Epithelial cell of esophagus (primary cell): ENCODE results near the gene ASMTL.
"Not testable (repeated sequence)": the region's sequence is repeated elsewhere in the genome, so short reads cannot be mapped to it uniquely, and the experiment has no call there.

Experiments used
- DNase-seq: peaks from one replicate; pipeline ENCODE4 v3.0.0; 2010; ENCODE audit warnings: low read depth
- H3K4me3 ChIP-seq: 2 replicates; pipeline ENCODE4 v1.5.1; 2011; ENCODE audit warnings: mild to moderate bottlenecking, low read length, control low read depth
- CTCF ChIP-seq: IDR thresholded peaks from 2 replicates; pipeline ENCODE4 v1.5.1; 2011; ENCODE audit warnings: low read depth, mild to moderate bottlenecking, low read length, control low read depth, inconsistent platforms; ENCODE audit not compliant: insufficient read depth; ENCODE audit errors: missing control alignments

ASMTL gene

GRCh38 chrX:1493412-1493811 lies 40.7 kb upstream of the ASMTL start:
- TF ChIP-seq CTCF = no peak
- no peak for DNase-seq
- no peak overlapping the region for H3K4me3 ChIP-seq

- no peak overlapping the region for H3K4me3 ChIP-seq
- no peak for DNase-seq
- TF ChIP-seq CTCF = no peak
Observed at GRCh38 chrX:1492421-1493012, 39.8 kb upstream of the ASMTL start.

GRCh38 chrX:1491851-1492349 lies 39.2 kb upstream of the ASMTL start:
- DNase-seq = peak; percentile 4
- no peak overlapping the region for H3K4me3 ChIP-seq
- no peak for TF ChIP-seq CTCF

GRCh38 chrX:1491248-1491647 lies 38.5 kb upstream of the ASMTL start:
- not testable (repeated sequence) for H3K4me3 ChIP-seq, DNase-seq

- not testable (repeated sequence) for DNase-seq, H3K4me3 ChIP-seq
Observed at GRCh38 chrX:1490723-1491122, 38.0 kb upstream of the ASMTL start.

GRCh38 chrX:1489354-1489753 lies 36.6 kb upstream of the ASMTL start:
- not testable (repeated sequence) for H3K4me3 ChIP-seq, DNase-seq

- DNase-seq = no peak
- TF ChIP-seq CTCF = no peak
- no peak overlapping the region for H3K4me3 ChIP-seq
Observed at GRCh38 chrX:1488745-1489144, 36.0 kb upstream of the ASMTL start.

- no peak overlapping the region for H3K4me3 ChIP-seq
- DNase-seq = no peak
- no peak for TF ChIP-seq CTCF
Observed at GRCh38 chrX:1488141-1488540, 35.4 kb upstream of the ASMTL start.

GRCh38 chrX:1487401-1487800 lies 34.7 kb upstream of the ASMTL start:
- TF ChIP-seq CTCF = no peak
- DNase-seq = no peak

More at GRCh38 chrX:1487401-1487800, 34.7 kb upstream of the ASMTL start:
- no peak overlapping the region for H3K4me3 ChIP-seq
